GM21576 (cell line): ENCODE data around the gene SALL2.
A peak's percentile ranks its signal among the peaks of the same experiment; 100 is the strongest.

Source experiments
- ATAC-seq: cut with Tn5 transposase; IDR thresholded peaks from one replicate; pipeline ENCODE4 v1.9.1; 2021; ENCODE audit warnings: mild to moderate bottlenecking, moderate library complexity; ENCODE audit not compliant: unreplicated experiment

The SALL2 gene

DNA sequence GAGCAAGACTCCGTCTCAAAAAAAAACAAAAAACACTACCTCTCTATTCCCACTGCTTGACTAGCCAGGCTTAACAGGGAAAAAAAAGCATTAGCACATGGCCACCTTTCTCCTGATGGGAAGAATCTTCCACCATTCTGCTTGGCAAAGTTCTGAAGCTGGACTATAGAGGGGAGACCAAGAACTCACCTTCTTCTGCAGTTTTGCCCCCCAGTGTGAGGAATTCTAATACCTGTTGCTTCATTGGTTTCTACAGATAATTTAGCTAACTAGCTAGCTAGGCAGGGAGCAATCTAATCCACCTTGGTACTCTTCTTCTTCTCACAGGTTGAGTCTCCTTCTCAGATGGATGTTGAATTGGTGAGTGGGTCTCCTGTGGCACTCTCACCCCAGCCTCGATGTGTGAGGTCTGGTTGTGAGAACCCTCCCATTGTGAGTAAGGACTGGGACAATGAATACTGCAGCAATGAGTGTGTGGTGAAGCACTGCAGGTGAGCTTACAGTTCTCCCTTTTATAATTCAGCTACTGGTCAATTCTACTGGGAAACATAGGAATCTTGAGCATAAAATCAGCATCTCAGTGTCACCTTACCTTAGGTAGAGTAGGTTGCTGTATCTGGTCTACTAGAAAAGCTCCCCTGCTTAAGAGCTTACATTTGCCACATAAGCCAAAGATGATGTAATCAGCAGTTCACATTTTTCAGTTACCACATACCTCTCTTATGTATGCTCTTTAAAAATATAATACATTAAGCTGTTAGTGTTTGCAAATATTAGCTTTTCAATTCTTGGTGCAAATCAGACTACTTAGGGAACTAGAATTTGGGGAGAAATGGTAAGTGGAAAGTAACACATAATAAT, 31.0 kb downstream of the SALL2 start:
- ATAC-seq = no peak

DNA sequence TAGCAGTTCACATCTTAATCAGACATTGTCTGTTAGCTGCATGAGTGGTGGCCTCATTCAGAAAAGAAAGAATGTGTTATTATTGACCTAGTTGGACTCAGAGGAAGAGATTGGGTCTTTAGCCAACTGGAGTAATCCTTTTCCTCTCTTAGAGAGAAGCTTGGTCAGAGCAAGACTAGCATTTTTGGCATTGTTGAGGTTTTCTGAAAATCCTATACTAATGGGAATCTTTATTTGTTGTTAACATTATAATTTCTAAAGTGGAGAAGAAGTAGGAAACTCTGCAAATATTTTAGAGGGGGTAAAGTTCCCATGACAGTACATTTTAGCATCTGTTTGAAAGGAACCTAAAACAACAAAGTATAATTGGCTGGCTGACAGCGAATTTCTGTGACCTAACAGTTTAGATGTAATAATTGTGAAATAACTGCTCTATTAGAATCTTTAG, 39.5 kb downstream of the SALL2 start:
- no peak for ATAC-seq

DNA sequence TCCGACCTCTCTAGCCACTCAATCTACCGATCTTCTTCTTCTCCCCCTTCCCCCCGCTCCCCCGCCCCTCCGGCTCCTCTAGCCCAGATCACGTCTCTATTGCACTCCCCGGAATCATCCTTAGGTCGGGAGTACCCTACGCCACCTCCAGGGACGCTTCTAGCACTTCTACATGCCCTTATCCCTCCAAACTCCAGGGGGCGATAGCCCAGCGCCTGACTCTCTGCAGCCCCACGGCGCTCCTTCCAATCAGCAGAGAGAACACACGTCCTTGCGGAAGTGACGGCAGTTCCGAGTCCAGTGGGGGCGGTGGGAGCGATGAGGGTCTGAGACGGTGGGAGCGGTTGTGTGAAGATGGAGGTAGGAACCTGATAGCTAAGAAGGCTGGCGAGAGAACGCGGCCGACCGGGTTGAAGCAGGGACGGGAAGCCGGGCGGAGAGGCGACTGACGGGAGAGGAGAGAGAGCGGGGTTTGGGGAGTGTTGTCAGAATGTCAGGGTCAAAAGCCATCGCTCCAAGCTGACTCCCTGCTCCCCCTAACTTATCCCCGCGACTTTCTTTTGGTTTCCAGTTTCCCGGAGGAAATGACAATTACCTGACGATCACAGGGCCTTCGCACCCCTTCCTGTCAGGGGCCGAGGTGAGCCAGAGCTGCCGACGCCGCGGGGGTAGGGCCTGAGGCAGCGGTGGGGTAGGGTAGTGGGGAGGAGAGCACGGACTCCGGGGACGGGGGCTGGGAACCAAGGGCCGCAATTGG, 49.0 kb downstream of the SALL2 start, which contains the start of the genes RAB2B and TOX4:
RAB2B (minus strand) TSS at position 35 of the 757 bp plus-strand sequence. CDS start 87 bp downstream, outside the sequence.
TOX4 (plus strand) TSS at position 271 of the 757 bp plus-strand sequence; CDS start at position 355, 84 bp downstream.
- peak; percentile 99 for ATAC-seq

DNA sequence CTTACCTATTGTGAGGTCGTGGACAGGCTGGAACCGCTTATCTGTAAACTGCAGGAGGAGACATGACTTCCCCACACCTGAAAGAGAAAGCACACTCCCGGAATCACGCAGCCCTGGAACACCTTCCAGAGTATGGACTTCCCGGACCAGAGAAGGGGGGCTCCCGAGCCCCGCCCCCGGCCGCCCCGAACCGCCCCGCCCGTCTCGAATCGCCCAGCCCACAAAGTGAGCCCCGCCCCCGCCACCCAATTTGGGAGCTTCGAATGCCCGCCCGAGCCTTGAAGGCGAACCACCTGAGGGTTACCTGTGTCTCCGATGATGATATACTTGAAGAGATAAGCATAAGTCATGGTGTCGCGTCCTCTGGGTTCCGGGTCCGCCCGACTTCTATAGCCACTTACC, 49.6 kb downstream of the SALL2 start:
- no peak for ATAC-seq

DNA sequence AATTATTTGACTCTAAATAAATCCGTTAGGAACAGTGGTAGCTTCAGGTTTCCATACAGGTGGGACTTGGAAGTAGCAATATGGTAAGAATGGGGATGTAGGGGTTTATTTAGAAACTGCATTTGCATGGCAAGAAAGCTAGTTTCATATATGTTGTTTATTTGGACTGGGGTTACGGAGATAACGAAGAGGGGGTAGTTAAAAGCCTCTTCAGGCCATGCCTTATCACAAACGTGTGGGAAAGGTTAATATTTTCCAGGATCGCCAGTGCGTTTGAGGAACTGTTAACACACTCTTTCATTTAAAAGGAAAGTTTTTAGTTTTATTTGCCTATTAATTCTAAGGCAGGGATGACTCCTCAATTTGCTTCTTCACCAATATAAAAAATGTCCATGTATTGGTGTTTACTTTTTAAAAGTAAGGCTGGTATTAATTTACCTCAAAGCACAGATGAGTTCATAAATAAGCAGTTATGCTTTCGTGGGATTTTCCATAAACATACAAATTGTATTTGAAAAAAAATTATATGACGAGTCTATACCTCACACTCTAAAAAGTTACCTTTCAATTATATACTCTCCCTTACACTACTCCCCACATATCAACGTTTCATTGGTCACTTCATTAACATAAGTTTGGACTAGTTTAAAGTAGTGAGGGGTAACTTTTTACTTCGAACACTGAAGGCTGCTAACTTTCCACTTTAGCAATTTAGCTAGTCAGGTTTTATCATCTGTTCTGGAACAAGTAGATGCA, 50.2 kb downstream of the SALL2 start:
- no peak for ATAC-seq
